Stimulated activated CD8-positive, alpha-beta memory T cell treated with anti-CD3 and anti-CD28 coated beads, Interleukin-4, amount 100 ng/mL, for 24 hours (primary cell): Measurements from ENCODE around the gene OTOP2.

Experiments used
- DNase-seq: peaks from one replicate; pipeline ENCODE4 v3.0.0-alpha.2; 2020; ENCODE audit warnings: low read depth

Gene OTOP2

GRCh38 chr17:74925242-74925641 is 1.2 kb downstream of the OTOP2 start:
- DNase-seq: no peak

GRCh38 chr17:74928786-74929185 is 4.7 kb downstream of the OTOP2 start:
- DNase-seq: no peak

- DNase-seq: no peak
Observed at GRCh38 chr17:74930535-74931036, 6.5 kb downstream of the OTOP2 start.

DNA sequence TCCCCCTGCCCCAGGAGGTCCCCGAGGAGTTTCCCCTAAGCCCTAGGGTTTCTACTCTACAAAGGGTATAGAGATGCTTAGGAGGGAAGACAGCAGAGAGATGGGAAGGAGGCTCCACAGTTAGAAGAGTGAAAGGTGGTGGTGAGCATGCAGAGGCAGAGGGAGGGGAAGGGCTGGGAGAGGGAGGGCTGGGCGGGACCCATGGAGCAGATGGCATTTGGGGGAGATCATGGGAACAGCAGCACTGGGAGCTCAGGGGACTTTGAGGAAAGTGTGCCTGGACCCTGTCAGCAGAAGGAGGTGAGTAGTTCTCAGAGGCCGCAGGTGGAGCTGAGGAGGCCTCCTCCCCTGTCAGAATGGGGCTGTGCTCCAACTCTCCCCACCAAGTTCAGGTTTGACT is 11.0 kb downstream of the OTOP2 start:
- DNase-seq: no peak

GRCh38 chr17:74935585-74936469 is 11.8 kb downstream of the OTOP2 start, which contains the start of gene OTOP3:
TSS of gene OTOP3 (plus strand) at chr17:74935898. CDS start at chr17:74935922, 24 bp downstream.
- no peak for DNase-seq

- no peak for DNase-seq
Observed at GRCh38 chr17:74936470-74936799, 12.4 kb downstream of the OTOP2 start.

- DNase-seq: no peak
Observed at GRCh38 chr17:74937064-74938051, 13.3 kb downstream of the OTOP2 start.

DNA sequence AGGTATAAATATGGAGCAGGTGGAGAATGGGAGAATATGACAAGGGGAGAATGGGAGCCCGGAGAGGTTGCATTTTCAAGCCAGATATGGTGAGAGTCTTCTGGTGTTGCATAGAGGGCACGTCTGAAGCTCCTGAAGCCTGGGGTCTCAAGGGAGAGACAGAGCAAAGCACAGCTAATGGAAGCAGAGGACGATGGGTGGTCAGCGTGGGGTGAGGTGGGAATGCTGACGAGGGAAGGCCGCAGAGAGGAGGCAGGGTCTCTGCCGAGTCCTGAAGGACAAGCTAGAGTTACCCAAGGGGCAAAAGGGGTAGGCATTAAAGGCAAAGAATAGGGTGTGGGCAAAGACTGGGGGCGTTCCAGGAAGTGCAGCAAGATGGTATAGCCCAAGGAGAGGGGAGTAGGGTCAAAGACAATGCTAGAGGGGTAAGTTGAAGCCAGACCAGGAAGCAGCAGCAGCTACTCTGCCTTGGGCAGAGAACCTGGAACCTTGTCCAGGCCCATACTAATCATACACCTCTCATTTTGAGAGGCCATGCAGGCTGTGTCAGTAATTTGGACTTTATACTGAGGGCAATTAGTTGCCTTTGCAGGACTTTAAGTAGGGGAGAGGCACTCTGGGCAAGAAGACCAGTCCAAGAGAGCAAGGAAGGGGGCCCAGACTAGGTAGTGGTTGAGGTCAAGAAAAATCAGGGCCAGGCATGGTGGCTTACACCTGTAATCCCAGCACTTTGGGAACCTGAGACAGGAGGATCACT is 14.3 kb downstream of the OTOP2 start:
- no peak for DNase-seq

DNA sequence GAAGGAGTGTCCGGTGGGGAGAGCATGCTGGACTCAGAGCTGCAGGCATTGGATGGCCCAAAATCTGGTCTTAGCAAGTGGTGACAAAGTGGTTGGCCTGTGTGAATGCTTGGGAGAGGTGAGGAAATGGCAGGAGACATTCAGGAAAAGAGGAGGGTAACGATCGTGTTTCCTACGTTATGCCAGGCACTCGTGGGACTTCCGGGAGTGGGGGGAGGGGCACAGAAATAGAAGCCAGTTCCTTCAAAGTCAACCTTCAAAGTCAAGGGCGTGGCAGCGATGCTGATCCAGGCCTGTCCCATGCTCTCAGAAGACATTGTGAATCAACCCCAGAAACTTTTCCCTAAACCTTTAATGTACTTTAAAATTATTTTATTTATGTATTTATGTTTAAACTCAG is 15.5 kb downstream of the OTOP2 start:
- no peak for DNase-seq

- DNase-seq: no peak
Observed at GRCh38 chr17:74941128-74941725, 17.2 kb downstream of the OTOP2 start.

DNA sequence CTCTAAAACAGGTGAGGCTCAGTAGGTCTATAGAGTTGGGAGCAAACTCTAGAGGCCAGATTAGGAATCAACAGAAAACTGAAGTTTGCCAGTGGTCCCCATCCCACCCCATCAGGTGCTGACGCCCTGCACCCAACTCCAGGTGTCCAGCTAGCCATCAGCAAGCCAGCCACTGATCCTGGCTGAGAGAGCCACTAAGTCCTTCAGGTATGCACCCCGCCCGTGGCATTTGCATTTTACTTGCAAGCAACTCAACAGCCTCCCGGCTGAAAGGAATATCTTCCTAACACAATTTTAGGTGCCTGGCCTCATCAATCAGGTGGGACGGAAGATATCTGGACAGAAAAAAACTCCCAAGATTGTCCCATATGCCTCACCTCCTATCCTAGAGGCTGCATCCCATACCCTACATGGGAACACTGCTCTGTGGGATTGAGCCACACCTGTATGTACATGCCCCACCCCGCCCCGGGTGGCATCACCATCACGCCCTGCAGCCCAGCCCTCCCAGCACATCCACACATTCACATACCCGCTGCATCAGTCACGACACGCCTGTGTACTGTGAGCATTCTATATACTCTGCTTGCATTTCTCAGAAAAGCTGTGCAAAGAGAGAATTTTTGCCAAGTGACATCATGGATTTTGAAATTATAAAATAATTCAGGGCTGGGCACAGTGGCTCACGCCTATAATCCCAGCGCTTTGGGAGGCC is 19.9 kb downstream of the OTOP2 start:
- DNase-seq: no peak

- DNase-seq: no peak
Observed at GRCh38 chr17:74945543-74945942, 21.5 kb downstream of the OTOP2 start.

DNA sequence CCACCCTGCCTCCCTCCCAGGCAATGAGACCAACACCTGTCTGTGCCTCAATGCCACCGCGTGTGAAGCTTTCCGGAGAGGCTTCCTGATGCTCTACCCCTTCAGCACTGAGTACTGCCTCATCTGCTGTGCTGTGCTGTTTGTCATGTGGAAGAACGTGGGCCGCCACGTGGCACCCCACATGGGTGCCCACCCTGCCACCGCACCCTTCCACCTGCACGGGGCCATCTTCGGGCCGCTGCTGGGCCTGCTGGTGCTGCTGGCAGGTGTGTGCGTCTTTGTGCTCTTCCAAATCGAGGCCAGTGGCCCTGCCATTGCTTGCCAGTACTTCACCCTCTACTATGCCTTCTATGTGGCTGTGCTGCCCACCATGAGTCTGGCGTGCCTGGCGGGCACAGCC is 22.6 kb downstream of the OTOP2 start:
- no peak for DNase-seq

DNA sequence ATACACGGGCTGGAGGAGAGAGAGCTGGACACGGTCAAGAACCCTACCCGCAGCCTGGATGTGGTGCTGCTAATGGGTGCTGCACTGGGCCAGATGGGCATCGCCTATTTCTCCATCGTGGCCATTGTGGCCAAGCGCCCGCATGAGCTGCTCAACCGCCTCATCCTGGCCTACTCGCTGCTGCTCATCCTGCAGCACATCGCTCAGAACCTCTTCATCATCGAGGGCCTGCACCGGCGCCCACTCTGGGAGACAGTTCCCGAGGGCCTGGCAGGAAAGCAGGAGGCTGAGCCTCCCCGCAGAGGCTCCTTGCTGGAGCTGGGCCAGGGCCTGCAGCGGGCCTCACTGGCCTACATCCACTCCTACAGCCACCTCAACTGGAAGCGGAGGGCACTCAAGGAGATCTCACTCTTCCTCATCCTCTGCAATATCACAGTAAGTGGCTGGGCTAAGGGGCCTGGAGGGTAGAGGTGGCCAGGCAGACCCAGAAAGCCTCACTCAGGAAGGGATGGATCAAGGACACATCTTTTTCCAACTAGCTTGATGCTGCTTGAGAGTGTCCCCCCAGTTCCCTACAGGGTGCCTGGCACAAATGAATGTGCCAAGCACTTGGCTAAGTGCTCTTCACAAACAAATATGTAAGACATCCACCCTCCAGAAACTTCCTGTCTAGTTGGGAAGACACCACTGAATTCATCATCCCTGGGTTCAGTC is 23.1 kb downstream of the OTOP2 start:
- DNase-seq: no peak

DNA sequence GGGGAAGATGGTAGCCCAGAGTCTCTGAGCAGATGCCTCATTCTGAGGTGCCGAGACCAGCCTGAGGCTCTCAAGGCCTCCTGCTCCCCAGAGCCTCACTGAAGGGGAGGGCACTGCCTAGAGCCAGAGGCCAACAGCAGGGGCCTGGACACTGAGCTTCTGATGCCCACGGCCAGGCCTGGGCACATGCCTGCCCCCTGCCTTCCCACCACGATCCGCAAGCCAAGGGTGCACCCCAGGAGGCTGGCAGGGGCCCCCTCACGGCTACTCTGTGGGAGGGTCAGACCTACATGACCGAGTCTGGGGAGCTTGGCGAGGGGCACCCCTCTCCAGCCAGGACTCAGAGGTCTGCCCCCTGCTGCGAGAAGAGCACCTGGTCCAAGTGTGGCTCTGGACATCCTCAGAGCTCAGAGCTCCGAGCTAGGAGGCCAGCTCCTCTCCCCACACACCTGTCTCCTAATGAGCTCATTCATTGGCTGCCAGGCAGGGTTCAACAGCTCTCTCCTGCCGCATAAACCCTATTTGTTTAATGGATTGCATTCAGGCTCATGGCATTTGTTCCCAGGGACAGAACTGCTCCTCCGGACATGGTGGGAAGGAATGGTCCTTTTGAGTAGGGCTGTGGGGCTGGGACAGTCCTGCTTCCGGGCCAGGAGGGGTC is 25.5 kb downstream of the OTOP2 start:
- DNase-seq: no peak

GRCh38 chr17:74950207-74950606 is 26.1 kb downstream of the OTOP2 start:
- no peak for DNase-seq

DNA sequence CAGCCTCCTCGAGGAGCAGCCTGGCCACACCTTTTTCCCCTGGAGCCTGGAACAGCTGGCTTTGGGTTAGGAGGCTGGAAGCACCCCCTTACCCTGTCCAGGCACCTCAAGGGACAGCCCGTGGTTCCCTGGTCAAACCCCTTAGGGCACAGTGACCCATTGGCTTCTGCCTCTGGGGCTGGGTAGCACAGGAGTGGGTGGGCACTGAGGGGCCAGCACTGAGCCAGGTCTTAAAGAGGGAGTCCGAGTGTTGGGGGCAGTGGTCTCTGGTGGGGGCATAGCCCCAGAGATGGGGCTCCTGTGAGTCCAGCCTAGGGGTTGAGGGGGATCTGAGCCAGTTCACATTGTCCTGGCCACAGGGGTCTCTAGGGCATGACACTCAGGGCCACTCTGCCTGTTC is 27.0 kb downstream of the OTOP2 start:
- no peak for DNase-seq

DNA sequence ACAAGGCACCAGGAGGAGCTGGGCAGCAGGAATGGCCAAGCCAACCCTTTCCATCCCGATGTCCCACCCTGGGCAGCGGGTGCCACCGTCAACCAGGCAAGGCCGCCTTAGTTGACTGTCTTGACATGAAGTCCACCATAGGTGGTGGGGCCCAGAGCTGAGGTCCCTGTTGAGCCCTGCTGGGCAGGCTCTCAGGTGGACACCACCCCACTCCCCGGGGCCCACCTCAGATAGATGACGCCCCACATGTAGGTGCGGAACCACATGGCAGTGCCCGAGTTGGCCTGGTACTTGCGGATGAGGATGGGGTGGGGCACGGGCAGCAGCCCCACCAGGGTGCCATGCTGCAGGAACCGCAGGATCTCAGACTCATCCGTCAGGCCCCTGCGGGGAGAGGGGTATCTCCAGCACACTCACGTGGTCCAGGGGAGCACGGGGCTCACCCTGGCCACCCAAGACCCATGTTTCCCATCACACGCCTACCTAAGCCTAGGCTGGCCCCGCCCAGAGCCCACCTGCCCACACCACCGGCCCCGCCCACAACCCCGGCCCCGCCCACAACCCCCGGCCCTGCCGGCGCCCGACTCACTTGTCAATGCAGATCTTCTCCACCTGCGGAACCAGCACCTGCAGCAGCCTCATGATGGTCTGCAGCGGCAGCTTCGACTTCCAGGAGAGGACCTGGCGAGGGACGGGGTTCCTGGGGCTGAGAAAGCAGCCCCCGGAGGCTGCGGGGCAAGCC is 27.8 kb downstream of the OTOP2 start:
- no peak for DNase-seq
